ENCODE data around the gene PCDHB13. TPM values are rescaled to one million over a fixed set of nuclear protein-coding genes. Genes with fewer than 3 reads are reported as not detected.
A peak's percentile ranks its signal among the peaks of the same experiment; 100 is the strongest.
"Not testable (repeated sequence)": the region's sequence is repeated elsewhere in the genome, so short reads cannot be mapped to it uniquely, and the experiment has no call there.

The PCDHB13 gene
- total RNA-seq = 1 to 10 TPM; 4.3 to 8.1 (median 5.6) TPM

DNA sequence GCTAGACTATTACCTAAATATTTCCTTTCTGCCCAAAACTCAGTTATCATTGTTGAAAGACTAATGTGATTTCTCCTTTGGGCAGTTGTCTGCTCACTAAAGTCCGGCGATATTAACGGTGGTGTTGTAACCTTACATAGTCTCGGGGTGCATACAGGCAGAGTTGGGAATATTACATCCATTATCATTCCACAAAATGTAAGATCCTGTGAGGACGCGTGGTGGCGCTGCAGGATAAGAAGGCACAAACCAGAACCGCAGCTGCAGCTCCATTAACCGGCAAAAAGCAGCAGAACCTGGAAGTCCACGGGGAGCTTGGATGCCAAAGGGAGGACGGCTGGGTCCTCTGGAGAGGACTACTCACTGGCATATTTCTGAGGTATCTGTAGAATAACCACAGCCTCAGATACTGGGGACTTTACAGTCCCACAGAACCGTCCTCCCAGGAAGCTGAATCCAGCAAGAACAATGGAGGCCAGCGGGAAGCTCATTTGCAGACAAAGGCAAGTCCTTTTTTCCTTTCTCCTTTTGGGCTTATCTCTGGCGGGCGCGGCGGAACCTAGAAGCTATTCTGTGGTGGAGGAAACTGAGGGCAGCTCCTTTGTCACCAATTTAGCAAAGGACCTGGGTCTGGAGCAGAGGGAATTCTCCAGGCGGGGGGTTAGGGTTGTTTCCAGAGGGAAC is at the start of gene PCDHB13:
Gene PCDHB13, plus strand, starts transcription at position 264 of the 684 bp plus-strand sequence. Its CDS starts 205 bp downstream, at position 469.
- 16% methylated on average over 14 of the region's 18 CpGs for WGBS
- not testable (repeated sequence) for H3K4me1 ChIP-seq; DNase-seq (ENCODE audit: extremely low spot score); H3K36me3 ChIP-seq; H3K27ac ChIP-seq (replicated peaks in 1 of 4)
- TF ChIP-seq, protein P1, sequence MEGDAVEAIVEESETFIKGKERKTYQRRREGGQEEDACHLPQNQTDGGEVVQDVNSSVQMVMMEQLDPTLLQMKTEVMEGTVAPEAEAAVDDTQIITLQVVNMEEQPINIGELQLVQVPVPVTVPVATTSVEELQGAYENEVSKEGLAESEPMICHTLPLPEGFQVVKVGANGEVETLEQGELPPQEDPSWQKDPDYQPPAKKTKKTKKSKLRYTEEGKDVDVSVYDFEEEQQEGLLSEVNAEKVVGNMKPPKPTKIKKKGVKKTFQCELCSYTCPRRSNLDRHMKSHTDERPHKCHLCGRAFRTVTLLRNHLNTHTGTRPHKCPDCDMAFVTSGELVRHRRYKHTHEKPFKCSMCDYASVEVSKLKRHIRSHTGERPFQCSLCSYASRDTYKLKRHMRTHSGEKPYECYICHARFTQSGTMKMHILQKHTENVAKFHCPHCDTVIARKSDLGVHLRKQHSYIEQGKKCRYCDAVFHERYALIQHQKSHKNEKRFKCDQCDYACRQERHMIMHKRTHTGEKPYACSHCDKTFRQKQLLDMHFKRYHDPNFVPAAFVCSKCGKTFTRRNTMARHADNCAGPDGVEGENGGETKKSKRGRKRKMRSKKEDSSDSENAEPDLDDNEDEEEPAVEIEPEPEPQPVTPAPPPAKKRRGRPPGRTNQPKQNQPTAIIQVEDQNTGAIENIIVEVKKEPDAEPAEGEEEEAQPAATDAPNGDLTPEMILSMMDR (IDR thresholded peaks at IDR 0.05) = peak; percentile 25 to 42 (median 36)
- intact Hi-C loops (cut with DNase I) = loop anchor here (10.0 kb wide), 1 partner anchor 351 kb away; no protein-coding TSS in a partner anchor
- Histone ChIP-seq H3K9me3 (peaks cover 0 to 90% (median 63%) of the 10 kb centered on the region in 4 donors), H3K4me3 (peak within 1 kb of the TSS; percentile 12 to 43 (median 32)), H3K27me3 (peaks cover 0 to 20% (median 0%) of the 10 kb centered on the region in 4 donors)

- Histone ChIP-seq H3K4me1 (no peaks in the 10 kb centered on the region), H3K36me3 (no peaks in the 10 kb centered on the region), H3K27me3 (peaks cover 0 to 44% (median 0%) of the 10 kb centered on the region in 4 donors), H3K9me3 (peaks cover 0 to 55% (median 39%) of the 10 kb centered on the region in 4 donors), H3K27ac (replicated peaks in 1 of 4) (no peak within 1 kb of the TSS), H3K4me3 (peak within 1 kb of the TSS; percentile 4 to 31 (median 17))
- TF ChIP-seq, protein P1 (IDR thresholded peaks at IDR 0.05) = peak in 2 of 3 experiments; percentile 31
- TF ChIP-seq EP300 (IDR thresholded peaks at IDR 0.05) = no peak
- no peak for DNase-seq (ENCODE audit: extremely low spot score)
- intact Hi-C loops (cut with DNase I) = no loop called here
- 35% methylated on average over 20 of the region's 20 CpGs for WGBS
Measured at GRCh38 chr5:141172381-141173204, 41.1 kb upstream of the PCDHB13 start, which contains the start of gene PCDHB7. Gene PCDHB7 (plus strand): TSS chr5:141172644. CDS start chr5:141172836, 192 bp downstream.

DNA sequence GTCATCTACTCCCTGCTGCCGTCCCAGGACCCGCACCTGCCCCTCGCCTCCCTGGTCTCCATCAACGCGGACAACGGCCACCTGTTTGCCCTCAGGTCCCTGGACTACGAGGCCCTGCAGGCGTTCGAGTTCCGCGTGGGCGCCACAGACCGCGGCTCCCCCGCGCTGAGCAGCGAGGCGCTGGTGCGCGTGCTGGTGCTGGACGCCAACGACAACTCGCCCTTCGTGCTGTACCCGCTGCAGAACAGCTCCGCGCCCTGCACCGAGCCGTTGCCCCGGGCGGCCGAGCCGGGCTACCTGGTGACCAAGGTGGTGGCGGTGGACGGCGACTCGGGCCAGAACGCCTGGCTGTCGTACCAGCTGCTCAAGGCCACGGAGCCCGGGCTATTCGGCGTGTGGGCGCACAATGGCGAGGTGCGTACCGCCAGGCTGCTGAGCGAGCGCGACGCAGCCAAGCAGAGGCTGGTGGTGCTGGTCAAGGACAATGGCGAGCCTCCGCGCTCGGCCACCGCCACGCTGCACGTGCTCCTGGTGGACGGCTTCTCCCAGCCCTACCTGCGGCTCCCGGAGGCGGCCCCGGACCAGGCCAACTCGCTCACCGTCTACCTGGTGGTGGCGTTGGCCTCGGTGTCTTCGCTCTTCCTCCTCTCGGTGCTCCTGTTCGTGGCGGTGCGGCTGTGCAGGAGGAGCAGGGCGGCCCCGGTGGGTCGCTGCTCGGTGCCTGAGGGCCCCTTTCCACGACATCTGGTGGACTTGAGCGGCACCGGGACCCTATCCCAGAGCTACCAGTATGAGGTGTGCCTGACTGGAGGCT is 39.2 kb upstream of the PCDHB13 start:
- H3K4me3 ChIP-seq; intact Hi-C loops (cut with DNase I); H3K36me3 ChIP-seq; H3K27ac ChIP-seq (replicated peaks in 1 of 4); DNase-seq (ENCODE audit: extremely low spot score); H3K4me1 ChIP-seq: not testable (repeated sequence)
- H3K9me3 ChIP-seq = peaks cover 0 to 66% (median 52%) of the 10 kb centered on the region in 4 donors
- H3K27me3 ChIP-seq = peaks cover 0 to 59% (median 0%) of the 10 kb centered on the region in 4 donors
- 37% methylated on average over 43 of the region's 79 CpGs for WGBS

DNA sequence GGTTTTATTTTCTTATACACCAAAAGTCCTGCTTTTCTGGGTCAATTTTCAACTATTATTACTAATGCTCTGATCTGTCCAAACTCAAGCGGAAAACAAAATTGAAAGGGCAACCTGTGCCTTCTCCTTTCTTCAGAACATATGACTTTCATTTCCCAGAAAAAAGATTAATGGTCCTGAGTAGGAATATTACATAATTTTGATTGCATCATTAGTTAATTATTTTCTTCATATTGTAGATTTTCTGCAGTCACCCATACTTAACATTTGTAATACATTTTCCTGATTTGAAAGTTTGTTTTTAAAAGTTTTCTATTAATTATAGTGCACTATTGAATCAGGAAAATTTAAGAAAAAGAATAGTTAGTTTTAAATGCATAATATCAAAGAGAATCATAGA is 37.8 kb upstream of the PCDHB13 start:
- WGBS = 78% methylated on average over 1 of the region's 1 CpG
- TF ChIP-seq, protein P1 (IDR thresholded peaks at IDR 0.05) = no peak
- TF ChIP-seq EP300 (IDR thresholded peaks at IDR 0.05) = no peak
- no peak for TF ChIP-seq POLR2AphosphoS5 (IDR thresholded peaks at IDR 0.05)
- no peak for TF ChIP-seq POLR2A (IDR thresholded peaks at IDR 0.05; ENCODE audit: low read depth)
- intact Hi-C loops (cut with DNase I) = no loop called here
- no peaks in the 10 kb centered on the region for H3K36me3 ChIP-seq
- H3K9me3 ChIP-seq = peaks cover 0 to 78% (median 55%) of the 10 kb centered on the region in 4 donors
- DNase-seq (ENCODE audit: extremely low spot score) = no peak
- H3K4me3 ChIP-seq = no peak overlapping the region
- H3K4me1 ChIP-seq = no peaks in the 10 kb centered on the region
- H3K27me3 ChIP-seq = peaks cover 0 to 72% (median 2%) of the 10 kb centered on the region in 4 donors
- no peak overlapping the region for H3K27ac ChIP-seq (replicated peaks in 1 of 4)

GRCh38 chr5:141177577-141178191 is 36.0 kb upstream of the PCDHB13 start, which contains the start of gene PCDHB8:
Gene PCDHB8 (plus strand): TSS chr5:141177790. CDS start chr5:141178035, 245 bp downstream.
- H3K36me3 ChIP-seq; H3K4me1 ChIP-seq; DNase-seq (ENCODE audit: extremely low spot score); H3K27ac ChIP-seq (replicated peaks in 1 of 4); H3K4me3 ChIP-seq; intact Hi-C loops (cut with DNase I): not testable (repeated sequence)
- Histone ChIP-seq H3K9me3 (peaks cover 0 to 84% (median 59%) of the 10 kb centered on the region in 4 donors), H3K27me3 (peaks cover 0 to 81% (median 2%) of the 10 kb centered on the region in 4 donors)
- 32% methylated on average over 14 of the region's 18 CpGs for WGBS

DNA sequence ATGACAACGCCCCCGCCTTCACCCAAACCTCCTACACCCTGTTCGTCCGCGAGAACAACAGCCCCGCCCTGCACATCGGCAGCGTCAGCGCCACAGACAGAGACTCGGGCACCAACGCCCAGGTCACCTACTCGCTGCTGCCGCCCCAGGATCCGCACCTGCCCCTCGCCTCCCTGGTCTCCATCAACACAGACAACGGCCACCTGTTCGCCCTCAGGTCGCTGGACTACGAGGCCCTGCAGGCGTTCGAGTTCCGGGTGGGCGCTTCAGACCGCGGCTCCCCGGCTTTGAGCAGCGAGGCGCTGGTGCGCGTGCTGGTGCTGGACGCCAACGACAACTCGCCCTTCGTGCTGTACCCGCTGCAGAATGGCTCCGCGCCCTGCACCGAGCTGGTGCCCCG is 34.3 kb upstream of the PCDHB13 start:
- H3K4me1 ChIP-seq; H3K36me3 ChIP-seq; H3K4me3 ChIP-seq; H3K27ac ChIP-seq (replicated peaks in 1 of 4); intact Hi-C loops (cut with DNase I); DNase-seq (ENCODE audit: extremely low spot score): not testable (repeated sequence)
- Histone ChIP-seq H3K27me3 (peaks cover 0 to 81% (median 2%) of the 10 kb centered on the region in 4 donors), H3K9me3 (peaks cover 0 to 82% (median 56%) of the 10 kb centered on the region in 4 donors)
- WGBS = 35% methylated on average over 30 of the region's 39 CpGs

- DNase-seq (ENCODE audit: extremely low spot score); H3K27ac ChIP-seq (replicated peaks in 1 of 4); H3K4me3 ChIP-seq; H3K36me3 ChIP-seq; intact Hi-C loops (cut with DNase I); H3K4me1 ChIP-seq: not testable (repeated sequence)
- peaks cover 0 to 82% (median 54%) of the 10 kb centered on the region in 4 donors for H3K9me3 ChIP-seq
- peaks cover 0 to 81% (median 2%) of the 10 kb centered on the region in 4 donors for H3K27me3 ChIP-seq
- 18% methylated on average over 18 of the region's 32 CpGs for WGBS
Measured at GRCh38 chr5:141179876-141180275, 33.8 kb upstream of the PCDHB13 start.

Data from esophagus muscularis mucosa (tissue), 4 donors.